ENCODE measurements around the gene MATK.
"Not testable (repeated sequence)": the region's sequence is repeated elsewhere in the genome, so short reads cannot be mapped to it uniquely, and the experiment has no call there.

Gene MATK

DNA sequence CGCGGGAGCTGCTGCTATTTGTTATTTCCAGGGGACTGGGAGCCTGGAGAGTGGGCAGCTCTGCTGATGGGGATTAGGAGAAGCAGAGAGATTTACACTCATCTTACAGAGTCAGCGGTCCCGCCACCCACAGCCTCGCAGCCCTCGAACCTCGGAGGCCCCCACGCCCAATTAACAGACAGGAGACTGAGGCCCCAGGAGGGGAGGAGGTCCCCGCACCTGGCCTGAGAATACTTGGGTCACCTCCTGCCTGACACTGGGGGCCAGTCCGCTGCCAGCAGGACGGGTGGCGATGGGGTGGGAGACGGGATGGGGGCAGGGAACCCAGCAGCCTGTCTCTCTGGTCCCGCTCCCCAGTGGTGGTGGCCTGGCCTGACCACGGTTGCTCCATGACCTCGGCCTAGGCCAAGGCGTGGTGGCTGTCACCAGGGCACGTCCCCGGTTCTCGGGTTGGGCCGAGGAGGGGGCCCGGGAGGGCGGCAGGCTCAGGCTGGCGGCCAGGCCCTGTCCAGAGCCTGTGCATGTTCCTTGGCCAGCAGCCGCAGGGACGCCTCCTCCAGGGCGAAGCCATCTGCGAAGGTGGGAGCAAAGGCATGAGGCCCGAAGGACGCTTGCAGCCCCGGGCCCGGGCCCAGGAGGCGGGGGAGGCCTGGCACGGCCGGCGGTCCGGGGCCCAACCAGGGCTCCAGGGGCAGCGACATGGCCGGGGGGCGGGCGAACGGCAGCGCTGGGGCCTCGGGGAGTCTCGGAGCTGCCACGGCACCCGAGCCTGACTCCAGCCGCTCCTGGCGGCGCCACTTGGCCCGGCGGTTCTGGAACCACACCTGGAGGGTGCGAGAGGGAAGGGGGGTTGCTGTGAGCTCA lies 15.8 kb downstream of the MATK start:
- no peak for DNase-seq (ENCODE audit: low spot score)

GRCh38 chr19:3769494-3769893 lies 16.7 kb downstream of the MATK start:
- no peak for DNase-seq (ENCODE audit: low spot score)

DNA sequence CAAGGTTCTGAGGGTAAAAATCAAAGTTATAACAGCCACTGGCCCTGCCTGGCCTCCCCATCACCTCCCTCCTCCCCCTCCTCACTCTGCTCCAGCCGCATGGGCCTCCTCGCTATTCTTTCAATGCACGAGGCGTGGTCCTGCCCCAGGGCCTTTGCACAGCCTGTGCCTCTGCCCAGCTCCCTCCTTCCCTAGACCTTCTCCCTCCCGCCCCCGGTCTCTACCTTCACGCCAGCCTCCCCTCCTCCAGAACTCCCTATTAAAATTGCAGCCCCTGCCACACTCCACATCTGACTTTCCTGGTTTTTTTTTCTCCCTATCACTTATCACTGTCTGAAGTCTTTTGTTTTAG lies 17.5 kb downstream of the MATK start:
- no peak for DNase-seq (ENCODE audit: low spot score)

DNA sequence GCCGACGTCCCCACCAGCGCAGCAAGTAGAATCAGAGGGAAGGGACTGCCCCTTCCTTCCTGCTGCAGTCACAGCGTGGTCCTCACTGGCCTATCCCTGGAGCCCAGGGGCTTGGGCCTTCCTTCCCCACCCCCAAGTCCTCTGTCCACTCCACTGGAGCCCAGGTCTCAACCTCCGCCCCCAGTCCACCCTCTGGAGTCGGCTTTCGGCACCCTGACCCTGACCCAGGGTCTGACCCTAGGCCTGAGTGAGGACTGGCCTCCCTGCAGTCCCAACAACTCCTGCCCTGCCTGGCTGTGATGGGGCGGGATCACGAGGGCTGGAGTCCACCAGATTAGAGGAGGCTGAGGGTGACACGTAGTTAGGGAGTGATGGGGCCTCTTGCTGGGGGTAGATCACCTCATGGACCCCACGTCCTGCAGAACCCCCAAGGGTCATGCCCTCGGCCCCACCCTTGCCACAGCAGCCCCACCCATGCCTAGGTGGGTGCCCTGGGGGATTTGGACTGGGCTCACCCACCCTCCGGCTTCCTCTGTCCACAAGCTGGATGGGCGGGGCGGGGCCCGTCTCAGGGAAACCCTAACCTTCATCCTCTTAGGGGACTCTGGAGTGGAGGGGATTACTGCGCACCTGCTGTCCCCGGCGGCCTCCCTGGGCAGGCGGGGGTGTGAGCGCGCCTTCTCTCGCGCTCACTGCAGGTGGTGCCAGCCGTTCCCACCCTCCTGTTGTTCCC lies 18.0 kb downstream of the MATK start:
- no peak for DNase-seq (ENCODE audit: low spot score)

GRCh38 chr19:3767050-3767449 lies 19.1 kb downstream of the MATK start:
- DNase-seq (ENCODE audit: low spot score): no peak

GRCh38 chr19:3766520-3766919 lies 19.7 kb downstream of the MATK start:
- DNase-seq (ENCODE audit: low spot score): no peak

- not testable (repeated sequence) for DNase-seq (ENCODE audit: low spot score)
Observed at GRCh38 chr19:3765757-3766156, 20.4 kb downstream of the MATK start.

- no peak for DNase-seq (ENCODE audit: low spot score)
Observed at GRCh38 chr19:3765121-3765520, 21.1 kb downstream of the MATK start.

- peak; percentile 100 for DNase-seq (ENCODE audit: low spot score)
Observed at GRCh38 chr19:3762501-3763459, 23.4 kb downstream of the MATK start, which contains the start of gene MRPL54. Gene MRPL54, plus strand, starts transcription at chr19:3762682. Its CDS starts 19 bp downstream, at chr19:3762701.

- no peak for DNase-seq (ENCODE audit: low spot score)
Observed at GRCh38 chr19:3762130-3762473, 24.1 kb downstream of the MATK start.

DNA sequence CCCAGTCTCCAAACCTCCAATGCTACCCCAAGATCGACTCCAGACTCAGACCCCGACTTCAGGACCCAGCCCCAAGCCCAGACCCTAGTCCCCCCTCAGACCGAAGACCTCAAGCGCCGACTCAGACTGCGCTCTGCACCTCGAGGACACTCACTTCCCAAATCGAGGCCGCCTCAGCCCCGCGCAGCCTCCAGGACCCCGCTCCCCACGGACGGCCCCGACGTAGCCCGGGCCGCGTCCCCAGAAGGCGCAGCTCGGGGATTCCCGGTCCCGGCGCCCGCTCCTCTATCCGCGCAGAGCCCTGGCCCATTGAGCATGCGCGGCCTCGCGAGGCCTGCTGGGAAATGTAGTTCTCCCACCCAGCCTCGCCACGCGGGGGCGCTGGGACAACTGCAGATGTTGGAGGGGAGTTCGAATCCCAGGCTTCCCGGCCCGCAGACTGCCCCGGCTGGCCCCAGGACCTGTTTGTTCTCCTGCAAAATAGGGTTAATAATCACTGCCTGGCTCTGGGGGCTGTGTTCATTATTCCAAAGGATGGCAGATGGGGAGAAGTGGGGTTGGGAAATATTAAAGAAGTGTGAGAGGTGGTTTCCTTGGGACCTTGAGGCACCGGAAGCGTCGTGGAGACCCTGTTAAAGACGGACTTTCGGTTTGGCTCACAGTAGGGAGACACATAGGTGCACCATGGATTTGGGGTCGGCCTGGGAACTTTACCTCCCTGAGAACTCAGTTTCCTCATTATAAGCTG lies 24.6 kb downstream of the MATK start, which contains the start of gene APBA3:
Gene APBA3 (minus strand): TSS at position 311 of the 748 bp plus-strand sequence. CDS start 1,428 bp downstream, outside the sequence.
- DNase-seq (ENCODE audit: low spot score): peak; percentile 94

DNA sequence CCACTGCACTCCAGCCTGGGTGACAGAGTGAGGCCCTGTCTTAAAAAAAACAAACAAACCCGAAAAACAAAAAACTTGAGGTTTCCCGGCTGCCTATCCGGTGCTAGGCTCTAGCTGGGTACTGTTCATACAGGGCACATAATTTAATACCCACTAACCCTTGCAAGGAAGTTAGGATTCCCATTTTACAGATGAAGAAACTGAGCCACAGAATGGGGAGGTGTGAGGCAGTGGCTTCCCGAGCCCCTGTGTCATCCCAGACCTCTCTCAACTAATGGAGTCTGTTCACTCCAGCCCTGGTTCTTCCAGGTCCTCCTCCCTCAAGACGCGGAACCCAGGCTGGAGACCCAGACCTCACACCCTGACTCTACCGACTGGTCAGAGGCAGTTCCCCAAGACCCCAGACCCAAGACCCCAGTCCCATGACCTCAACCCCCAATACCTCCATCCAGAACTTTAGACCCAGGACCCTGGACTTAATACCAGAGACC lies 25.3 kb downstream of the MATK start:
- peak; percentile 45 for DNase-seq (ENCODE audit: low spot score)

- no peak for DNase-seq (ENCODE audit: low spot score)
Observed at GRCh38 chr19:3759482-3760254, 26.5 kb downstream of the MATK start.

- not testable (repeated sequence) for DNase-seq (ENCODE audit: low spot score)
Observed at GRCh38 chr19:3758297-3758696, 27.9 kb downstream of the MATK start.

DNA sequence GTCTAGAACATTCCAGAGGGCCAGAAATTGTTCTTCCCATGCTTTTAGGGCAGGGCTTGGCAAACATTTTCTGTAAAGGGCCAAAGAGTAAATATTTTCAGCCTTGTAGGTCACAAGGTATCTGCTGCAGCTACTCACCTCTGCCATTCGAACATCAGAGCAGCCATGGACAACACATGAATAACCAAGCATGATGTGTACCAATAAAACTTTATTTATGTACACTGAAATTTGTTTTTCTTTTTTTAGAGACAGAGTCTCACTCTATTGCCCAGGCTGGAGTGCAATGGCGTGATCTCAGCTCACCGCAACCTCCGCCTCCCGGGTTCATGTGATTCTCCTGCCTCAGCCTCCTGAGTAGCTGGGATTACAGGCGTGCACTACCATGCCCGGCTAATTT lies 28.5 kb downstream of the MATK start:
- DNase-seq (ENCODE audit: low spot score): not testable (repeated sequence)

DNA sequence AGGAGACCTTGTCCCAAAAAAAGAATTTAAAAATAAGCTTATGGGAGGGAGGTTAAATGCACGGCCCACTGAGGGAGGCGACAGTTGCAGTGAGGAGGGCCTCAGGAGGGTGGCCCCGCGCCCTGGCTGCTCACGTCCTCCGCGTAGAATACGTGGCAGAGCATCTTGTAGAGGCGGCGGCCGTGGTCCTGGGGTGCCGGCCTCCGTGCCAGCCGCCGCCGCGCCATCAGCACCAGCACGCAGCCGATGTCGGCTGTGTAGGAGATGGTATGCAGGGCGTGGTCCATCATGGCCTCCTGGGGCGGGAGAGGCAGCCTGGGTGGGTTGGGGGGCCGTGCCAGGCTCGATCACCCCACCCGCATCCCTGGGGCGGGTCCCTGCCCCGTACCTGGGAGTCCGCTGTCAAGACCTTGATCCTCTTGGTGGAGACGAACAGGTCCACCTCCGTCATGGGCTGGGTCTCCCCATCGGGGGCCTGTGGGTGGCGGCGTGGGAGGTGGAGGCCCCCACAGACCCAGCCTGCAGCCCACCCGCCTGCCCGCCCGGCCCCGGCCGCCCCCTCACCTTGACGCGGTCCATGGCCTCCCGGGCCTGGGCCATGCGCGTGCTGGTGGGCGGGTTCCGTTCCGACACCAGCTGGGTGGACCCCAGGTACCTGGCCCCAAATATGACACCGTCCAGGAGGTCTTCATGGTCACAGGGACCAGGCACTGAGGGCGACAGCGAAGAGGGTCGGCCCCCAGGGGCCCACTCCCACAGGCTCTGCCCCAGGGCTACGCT lies 32.4 kb downstream of the MATK start:
- no peak for DNase-seq (ENCODE audit: low spot score)

DNA sequence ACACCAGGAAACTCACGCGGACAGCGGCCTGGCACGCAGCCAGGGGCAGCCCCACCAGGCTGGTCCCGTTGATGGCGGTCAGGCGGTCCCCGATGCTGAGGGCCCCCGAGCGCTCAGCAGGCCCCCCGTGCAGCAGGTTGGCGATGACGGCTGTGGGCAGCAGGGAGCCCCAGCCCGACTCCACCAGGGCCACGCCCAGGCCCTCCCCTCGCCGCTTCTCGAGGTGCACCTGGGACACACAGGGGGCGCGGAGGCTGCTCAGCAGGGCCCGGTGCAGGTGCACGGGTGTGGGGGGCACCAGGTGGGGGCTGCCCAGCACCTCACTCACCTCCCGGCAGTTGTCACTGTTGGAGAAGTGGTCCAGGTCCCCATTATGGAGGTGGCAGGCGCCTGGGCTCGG lies 33.7 kb downstream of the MATK start:
- no peak for DNase-seq (ENCODE audit: low spot score)

DNA sequence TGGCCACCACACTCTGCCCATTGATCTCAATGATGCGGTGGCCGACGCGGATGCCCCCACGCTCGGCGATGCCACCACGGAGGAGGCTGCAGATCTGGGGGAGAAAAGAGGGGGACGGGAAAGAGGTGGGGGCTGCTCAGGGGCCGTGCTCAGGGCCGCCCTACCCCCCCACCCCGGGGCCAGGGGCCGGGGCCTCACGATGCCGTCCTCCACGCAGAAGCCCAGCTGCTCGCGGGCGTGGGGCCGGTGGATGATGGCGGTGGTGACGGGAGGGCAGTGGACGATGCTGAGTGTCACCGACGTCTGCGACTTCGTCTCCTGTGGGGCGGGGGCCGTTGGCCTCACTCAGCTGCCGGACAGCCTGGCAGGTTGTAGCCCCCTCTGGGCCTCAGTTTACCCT lies 34.9 kb downstream of the MATK start:
- no peak for DNase-seq (ENCODE audit: low spot score)

DNA sequence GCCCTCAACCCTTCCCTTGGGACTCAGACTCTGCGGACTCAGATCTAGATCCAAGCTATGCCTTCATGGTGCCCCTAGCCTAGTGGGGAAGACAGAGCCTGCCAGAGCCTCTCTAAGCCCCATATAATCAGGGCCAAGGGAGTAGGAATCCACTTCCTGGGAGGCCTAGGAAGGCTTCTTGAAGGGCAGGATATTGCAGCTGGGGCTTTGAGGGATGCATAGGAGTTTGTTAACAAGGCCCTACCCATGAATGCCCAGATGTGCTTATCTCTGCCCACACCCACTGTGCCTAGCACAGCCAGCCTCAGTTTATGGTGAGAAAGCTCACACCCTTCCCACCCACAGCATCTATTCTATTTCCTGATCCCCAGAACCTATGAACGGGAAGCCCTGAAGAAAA lies 36.0 kb downstream of the MATK start:
- DNase-seq (ENCODE audit: low spot score): no peak

DNA sequence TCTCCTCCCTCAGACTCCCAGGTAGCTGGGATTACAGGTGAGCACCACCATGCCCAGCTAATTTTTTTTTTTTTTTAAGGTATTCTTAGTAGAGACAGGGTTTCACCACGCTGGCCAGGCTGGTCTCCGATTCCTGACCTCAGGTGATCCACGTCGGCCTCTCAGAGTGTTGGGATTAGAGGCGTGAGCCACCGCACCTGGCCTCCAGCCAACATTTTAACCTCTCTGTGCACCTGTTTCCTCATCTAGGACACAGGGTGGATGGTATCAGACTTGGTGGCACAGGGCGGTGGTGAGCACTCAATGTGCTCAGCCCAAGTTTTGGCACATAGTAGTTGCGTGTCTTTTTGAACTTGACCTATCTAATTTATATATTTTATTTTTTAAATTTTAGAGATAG lies 37.2 kb downstream of the MATK start:
- DNase-seq (ENCODE audit: low spot score): no peak

Measured in hepatic stellate cell (primary cell).